ENCODE data around the gene TNRC6C. TPM values are rescaled to one million over a fixed set of nuclear protein-coding genes. Genes with fewer than 3 reads are reported as not detected.

Gene TNRC6C
- total RNA-seq, 1 experiment from 2014 or later, result 16.4 TPM

DNA sequence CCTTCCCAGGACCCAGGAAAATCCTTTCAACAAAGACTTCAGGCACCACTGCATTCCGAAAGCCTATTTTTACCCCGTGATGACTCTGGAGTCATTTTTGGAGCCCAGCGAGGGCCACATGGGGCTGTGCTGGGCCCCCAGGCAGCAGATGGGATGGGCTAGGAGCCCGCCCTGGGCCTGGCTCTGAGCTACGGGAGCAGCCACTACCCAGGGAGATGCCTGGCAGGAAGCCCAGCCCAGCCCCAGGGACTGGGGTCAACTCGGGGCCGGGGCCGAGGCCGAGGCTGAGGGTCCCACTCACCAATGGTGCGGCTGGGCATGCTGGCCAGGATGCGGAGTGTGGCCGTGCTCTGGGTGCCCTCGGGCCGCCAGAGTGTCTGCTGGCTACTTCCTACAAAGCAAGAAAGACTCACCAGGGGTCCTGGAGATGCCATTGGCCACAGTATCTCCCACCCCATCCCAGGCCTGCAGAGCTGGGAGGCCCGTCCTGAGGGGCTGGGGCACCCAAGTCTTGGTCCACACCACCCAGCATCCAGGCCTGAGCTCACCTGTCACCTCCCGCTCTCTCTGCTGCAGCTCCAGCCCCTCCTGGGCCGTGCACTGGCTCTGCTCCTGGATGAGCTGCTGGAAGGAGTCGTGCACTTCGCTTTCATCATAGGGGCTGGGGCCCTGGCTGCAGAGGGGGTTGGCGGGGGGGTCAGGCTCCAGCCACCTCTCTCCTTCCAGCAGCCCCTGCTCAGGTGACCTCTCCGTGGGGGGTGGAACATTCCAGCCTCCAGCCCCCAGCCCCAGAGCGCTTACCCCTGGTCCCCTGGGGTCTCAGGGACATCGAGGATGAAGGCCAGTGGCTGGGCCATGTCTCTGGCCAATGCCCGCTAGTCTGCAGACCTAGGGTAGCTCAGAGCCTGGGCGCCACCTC lies 167.7 kb downstream of the TNRC6C start:
- no peak overlapping the region for H3K27ac Mint-ChIP-seq (ENCODE audit: low read depth, unreplicated experiment)
- intact Hi-C loops (cut with micrococcal nuclease), result no loop called here
- peaks cover 11% of the 10 kb centered on the region for H3K36me3 Mint-ChIP-seq (ENCODE audit: insufficient read depth, unreplicated experiment)
- no peak overlapping the region for H3K4me3 Mint-ChIP-seq (ENCODE audit: unreplicated experiment)
- DNase-seq (ENCODE audit: unreplicated experiment), result no peak
- ChIA-PET POLR2A (interaction anchor here (3.0 kb wide), 1 partner anchor 16 kb away, joined by 14 read pairs; no protein-coding TSS in a partner anchor), CTCF (interaction anchor here (0.5 to 2.2 kb wide), 5 partner anchors 9 to 225 kb away, joined by 3 to 9 read pairs (median 4); no protein-coding TSS in a partner anchor)
- no TSS peak for BruUV-seq (replicated peaks)
- H3K9me3 Mint-ChIP-seq (ENCODE audit: unreplicated experiment), result no peaks in the 10 kb centered on the region
- no peaks in the 10 kb centered on the region for H3K27me3 Mint-ChIP-seq (ENCODE audit: insufficient read depth, unreplicated experiment)
- no peaks in the 10 kb centered on the region for H3K4me1 Mint-ChIP-seq (ENCODE audit: insufficient read depth, unreplicated experiment)
- TF ChIP-seq CTCF (IDR thresholded peaks at IDR 0.05; ENCODE audit: unreplicated experiment), result no peak

DNA sequence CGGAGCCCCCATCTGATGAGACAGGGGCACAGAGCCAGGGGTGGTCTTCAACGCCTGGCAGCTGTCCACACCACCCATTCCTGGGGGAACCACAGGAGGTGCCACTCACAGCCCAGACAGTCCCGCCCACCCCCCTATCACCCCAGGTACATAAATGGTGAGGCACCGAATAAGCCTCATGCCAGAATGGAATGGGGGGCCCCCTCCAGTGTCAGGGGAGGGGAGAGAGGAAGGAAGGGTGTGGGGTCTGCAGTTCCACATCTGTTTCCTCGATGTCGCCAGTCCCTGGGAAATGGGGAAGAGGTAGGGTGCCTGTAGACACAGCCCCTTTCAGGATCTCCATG lies 168.4 kb downstream of the TNRC6C start:
- Mint-ChIP-seq H3K27ac (ENCODE audit: low read depth, unreplicated experiment) (no peak overlapping the region), H3K4me1 (ENCODE audit: insufficient read depth, unreplicated experiment) (no peaks in the 10 kb centered on the region), H3K9me3 (ENCODE audit: unreplicated experiment) (no peaks in the 10 kb centered on the region), H3K36me3 (ENCODE audit: insufficient read depth, unreplicated experiment) (peaks cover 11% of the 10 kb centered on the region), H3K27me3 (ENCODE audit: insufficient read depth, unreplicated experiment) (no peaks in the 10 kb centered on the region), H3K4me3 (ENCODE audit: unreplicated experiment) (no peak overlapping the region)
- ChIA-PET CTCF (interaction anchor here (0.6 to 2.2 kb wide), 3 partner anchors 11 to 224 kb away, joined by 4 to 9 read pairs (median 7); no protein-coding TSS in a partner anchor), POLR2A (interaction anchor here (1.8 to 3.0 kb wide), 2 partner anchors 15 to 42 kb away, joined by 7 to 14 read pairs; no protein-coding TSS in a partner anchor)
- intact Hi-C loops (cut with micrococcal nuclease), result no loop called here
- no TSS peak for BruUV-seq (replicated peaks)
- DNase-seq (ENCODE audit: unreplicated experiment), result no peak
- no peak for TF ChIP-seq CTCF (IDR thresholded peaks at IDR 0.05; ENCODE audit: unreplicated experiment)

DNA sequence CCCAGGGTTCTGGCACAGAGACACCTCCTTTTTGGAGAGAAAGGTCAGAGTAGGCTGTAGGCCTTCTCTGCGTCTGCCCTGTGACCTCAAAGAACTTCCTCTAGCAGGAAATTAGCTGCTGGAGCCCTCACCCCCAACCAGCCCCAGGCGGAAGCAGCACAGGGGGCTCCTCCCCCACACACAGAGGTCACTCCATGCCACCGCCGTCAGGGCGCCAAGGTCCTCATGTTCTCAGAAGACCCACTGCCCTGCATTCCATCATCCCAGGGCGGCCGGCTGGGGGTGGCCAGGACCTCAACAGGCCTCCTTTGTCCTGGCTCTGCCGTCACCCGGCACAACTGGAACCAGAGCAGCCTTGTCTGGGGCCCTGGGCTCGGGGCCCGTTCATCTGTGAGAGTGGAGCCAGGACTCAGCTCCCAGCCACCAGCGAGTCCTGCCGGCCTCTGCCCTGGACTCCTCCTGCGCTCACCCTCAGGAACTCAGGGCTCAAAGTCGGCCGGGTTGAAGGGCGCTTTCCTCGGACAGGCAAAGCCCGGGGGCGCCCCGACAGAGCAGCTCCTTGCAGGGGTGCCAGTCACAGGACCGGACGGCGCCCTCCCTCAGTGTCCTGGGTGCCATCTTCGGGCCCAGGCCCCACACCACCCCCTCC lies 168.9 kb downstream of the TNRC6C start:
- POLR2A ChIA-PET, result interaction anchor here (0.7 to 3.0 kb wide), 7 partner anchors 12 to 188 kb away, joined by 3 to 14 read pairs (median 4); partner anchors contain the start of genes AFMID and TK1

More for the DNA sequence above, 168.9 kb downstream of the TNRC6C start:
- H3K27me3 Mint-ChIP-seq (ENCODE audit: insufficient read depth, unreplicated experiment), result no peaks in the 10 kb centered on the region
- H3K36me3 Mint-ChIP-seq (ENCODE audit: insufficient read depth, unreplicated experiment), result peaks cover 11% of the 10 kb centered on the region
- no TSS peak for BruUV-seq (replicated peaks)
- no peak for TF ChIP-seq CTCF (IDR thresholded peaks at IDR 0.05; ENCODE audit: unreplicated experiment)
- CTCF ChIA-PET, result interaction anchor here (0.6 to 2.2 kb wide), 8 partner anchors 11 to 223 kb away, joined by 3 to 9 read pairs (median 5); no protein-coding TSS in a partner anchor
- H3K4me3 Mint-ChIP-seq (ENCODE audit: unreplicated experiment), result peak overlapping the region; percentile 77
- H3K27ac Mint-ChIP-seq (ENCODE audit: low read depth, unreplicated experiment), result no peak overlapping the region
- DNase-seq (ENCODE audit: unreplicated experiment), result no peak
- intact Hi-C loops (cut with micrococcal nuclease), result no loop called here
- no peaks in the 10 kb centered on the region for H3K4me1 Mint-ChIP-seq (ENCODE audit: insufficient read depth, unreplicated experiment)
- no peaks in the 10 kb centered on the region for H3K9me3 Mint-ChIP-seq (ENCODE audit: unreplicated experiment)
